SJSA1 (cell line): ENCODE data around the gene TGFB3. TPM values are rescaled to one million over a fixed set of nuclear protein-coding genes. Genes with fewer than 3 reads are reported as not detected.

Experiments used
- DNase-seq, 2 experiments: peaks; one replicate each; pipeline ENCODE4 v3.0.0-alpha.2; 2015 to 2020; ENCODE audit warnings: low spot score in 2 of 2, low read depth in 1 of 2
- H3K27ac ChIP-seq: fragments of 250-450 bp; sonication (Bioruptor Pico); 2 replicates; pipeline ENCODE4 v1.5.1; 2020; ENCODE audit warnings: mild to moderate bottlenecking, moderate library complexity
- H3K27me3 ChIP-seq: fragments of 250-450 bp; sonication (Bioruptor Pico); replicated peaks from 2 replicates; pipeline ENCODE4 v1.5.1; 2020; ENCODE audit warnings: mild to moderate bottlenecking, moderate library complexity
- H3K36me3 ChIP-seq: fragments of 250-450 bp; sonication (Bioruptor Pico); 2 replicates; pipeline ENCODE4 v1.5.1; 2020; ENCODE audit warnings: mild to moderate bottlenecking
- H3K4me1 ChIP-seq: fragments of 250-450 bp; sonication (Bioruptor Pico); replicated peaks from 2 replicates; pipeline ENCODE4 v1.6.1; 2021; ENCODE audit warnings: mild to moderate bottlenecking
- H3K4me3 ChIP-seq: fragments of 250-450 bp; sonication (Bioruptor Pico); 2 replicates; pipeline ENCODE4 v1.5.1; 2020; ENCODE audit warnings: mild to moderate bottlenecking
- H3K9me3 ChIP-seq: fragments of 250-450 bp; sonication (Bioruptor Pico); replicated peaks from 2 replicates; pipeline ENCODE4 v1.5.1; 2020; ENCODE audit warnings: mild to moderate bottlenecking
- total RNA-seq: library from RNA; depleted of rRNA; stranded (reverse); fragments of >200 nt; shearing (Covaris generic); gene quantifications from 2 replicates; pipeline ENCODE4 v1.2.3, GENCODE V29; 2014

The TGFB3 gene
- total RNA-seq, 1 experiment from 2014 or later = 0.32 TPM

DNA sequence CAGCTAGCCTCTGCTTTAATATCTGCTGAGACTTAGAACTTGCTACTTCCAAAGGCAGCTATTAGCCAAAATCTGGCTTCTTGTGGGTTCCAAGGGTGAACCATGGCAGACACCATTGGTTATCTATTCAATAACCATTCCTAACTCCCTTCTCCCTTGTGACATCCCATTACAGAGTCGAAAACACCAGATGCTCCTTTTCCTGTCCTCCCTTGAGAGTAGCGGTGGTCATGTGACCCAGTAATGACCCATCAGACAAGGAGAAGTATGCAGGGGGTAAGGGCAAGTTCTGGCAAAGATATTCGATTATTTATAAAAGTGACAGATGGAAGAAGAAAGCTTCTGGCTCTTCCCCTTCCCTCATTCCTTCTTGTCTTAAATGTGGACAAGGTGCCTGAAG lies 20.1 kb downstream of the TGFB3 start:
- no peaks in the 10 kb centered on the region for H3K4me1 ChIP-seq
- no peak overlapping the region for H3K4me3 ChIP-seq
- no peak for DNase-seq
- H3K27me3 ChIP-seq = no peaks in the 10 kb centered on the region
- no peaks in the 10 kb centered on the region for H3K9me3 ChIP-seq
- H3K36me3 ChIP-seq = no peaks in the 10 kb centered on the region
- H3K27ac ChIP-seq = no peak overlapping the region

GRCh38 chr14:75960231-75960630 lies 21.6 kb downstream of the TGFB3 start:
- DNase-seq = no peak
- no peaks in the 10 kb centered on the region for H3K4me1 ChIP-seq
- no peak overlapping the region for H3K27ac ChIP-seq
- H3K36me3 ChIP-seq = no peaks in the 10 kb centered on the region
- no peaks in the 10 kb centered on the region for H3K27me3 ChIP-seq
- no peak overlapping the region for H3K4me3 ChIP-seq
- no peaks in the 10 kb centered on the region for H3K9me3 ChIP-seq

- H3K4me3 ChIP-seq = no peak overlapping the region
- no peak overlapping the region for H3K27ac ChIP-seq
- no peaks in the 10 kb centered on the region for H3K36me3 ChIP-seq
- no peaks in the 10 kb centered on the region for H3K4me1 ChIP-seq
- H3K27me3 ChIP-seq = no peaks in the 10 kb centered on the region
- H3K9me3 ChIP-seq = no peaks in the 10 kb centered on the region
- no peak for DNase-seq
Measured at GRCh38 chr14:75959031-75959430, 22.8 kb downstream of the TGFB3 start.

DNA sequence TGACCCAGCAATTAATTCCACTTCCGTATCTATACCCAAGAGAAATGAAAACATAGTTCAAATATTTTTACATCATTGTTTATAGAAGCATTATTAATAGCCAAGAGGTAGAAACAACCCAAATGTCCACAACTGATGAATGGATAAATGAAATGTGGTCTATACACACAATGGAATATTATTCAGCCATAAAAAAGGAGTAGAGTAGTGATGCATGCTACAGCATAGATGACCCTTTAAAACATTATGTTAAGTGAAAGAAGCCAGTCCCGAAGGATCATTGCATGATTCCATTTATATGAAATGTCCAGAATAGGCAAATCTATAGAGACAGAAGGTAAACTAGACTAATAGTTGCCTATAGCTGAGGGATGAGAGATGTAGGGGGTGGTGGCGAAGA lies 29.3 kb downstream of the TGFB3 start:
- Histone ChIP-seq H3K4me3 (no peak overlapping the region), H3K27me3 (no peaks in the 10 kb centered on the region), H3K4me1 (no peaks in the 10 kb centered on the region), H3K36me3 (no peaks in the 10 kb centered on the region), H3K9me3 (no peaks in the 10 kb centered on the region), H3K27ac (no peak overlapping the region)
- no peak for DNase-seq

- no peak for DNase-seq
Measured at GRCh38 chr14:75946785-75947184, 35.0 kb downstream of the TGFB3 start.

GRCh38 chr14:75944607-75945241 lies 37.1 kb downstream of the TGFB3 start:
- no peaks in the 10 kb centered on the region for H3K27me3 ChIP-seq
- H3K4me3 ChIP-seq = no peak overlapping the region
- no peaks in the 10 kb centered on the region for H3K36me3 ChIP-seq
- no peak overlapping the region for H3K27ac ChIP-seq
- no peaks in the 10 kb centered on the region for H3K4me1 ChIP-seq
- no peaks in the 10 kb centered on the region for H3K9me3 ChIP-seq
- no peak for DNase-seq

More at GRCh38 chr14:75946785-75947184, 35.0 kb downstream of the TGFB3 start:
- Histone ChIP-seq H3K27me3 (no peaks in the 10 kb centered on the region), H3K36me3 (no peaks in the 10 kb centered on the region), H3K27ac (no peak overlapping the region), H3K4me1 (no peaks in the 10 kb centered on the region), H3K4me3 (no peak overlapping the region), H3K9me3 (no peaks in the 10 kb centered on the region)

DNA sequence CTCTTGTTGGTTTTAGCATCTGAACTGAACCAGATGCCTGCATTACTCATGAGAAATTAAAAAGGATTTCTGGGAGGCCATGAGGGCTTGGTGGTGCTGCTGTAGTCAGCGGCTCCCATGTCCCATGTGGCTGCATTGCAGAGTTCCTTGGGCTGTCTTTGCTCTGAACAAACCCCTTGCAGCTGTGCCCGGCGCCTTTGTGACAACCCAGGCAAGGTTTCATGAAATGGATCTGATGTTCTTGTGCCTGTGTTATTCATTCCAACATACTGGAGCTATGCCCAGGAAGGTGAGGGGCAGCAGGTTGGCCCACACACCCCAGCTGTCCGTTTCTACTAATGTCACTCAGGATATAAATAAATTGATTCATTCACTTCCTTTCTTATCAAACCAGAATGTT lies 40.8 kb downstream of the TGFB3 start:
- DNase-seq = no peak
- Histone ChIP-seq H3K9me3 (no peaks in the 10 kb centered on the region), H3K27me3 (no peaks in the 10 kb centered on the region), H3K27ac (no peak overlapping the region), H3K36me3 (no peaks in the 10 kb centered on the region), H3K4me3 (no peak overlapping the region), H3K4me1 (no peaks in the 10 kb centered on the region)

DNA sequence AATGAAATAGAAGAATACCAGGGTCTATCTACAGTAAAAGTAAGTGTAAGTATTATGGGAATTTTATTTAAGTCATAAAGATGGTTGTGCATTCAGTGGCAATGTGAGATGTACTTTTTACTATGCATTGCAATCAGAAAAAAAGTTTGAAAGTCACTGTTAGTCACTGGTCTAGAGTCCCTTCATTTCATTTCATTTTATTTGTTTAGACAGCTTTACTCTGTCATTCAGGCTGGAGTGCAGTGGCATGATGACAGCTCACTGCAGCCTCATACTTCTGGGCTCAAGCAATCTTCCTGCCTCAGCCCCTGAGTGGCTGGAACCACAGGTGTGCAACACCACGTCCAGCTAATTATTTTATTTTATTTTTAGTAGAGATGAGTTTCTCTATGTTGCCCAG lies 42.6 kb downstream of the TGFB3 start:
- Histone ChIP-seq H3K27ac (no peak overlapping the region), H3K9me3 (no peaks in the 10 kb centered on the region), H3K36me3 (no peaks in the 10 kb centered on the region), H3K27me3 (no peaks in the 10 kb centered on the region), H3K4me1 (no peaks in the 10 kb centered on the region), H3K4me3 (no peak overlapping the region)
- no peak for DNase-seq

- Histone ChIP-seq H3K9me3 (no peaks in the 10 kb centered on the region), H3K27me3 (no peaks in the 10 kb centered on the region), H3K36me3 (no peaks in the 10 kb centered on the region), H3K27ac (no peak overlapping the region), H3K4me1 (no peaks in the 10 kb centered on the region), H3K4me3 (no peak overlapping the region)
- no peak for DNase-seq
Measured at GRCh38 chr14:75934998-75935628, 46.7 kb downstream of the TGFB3 start.

DNA sequence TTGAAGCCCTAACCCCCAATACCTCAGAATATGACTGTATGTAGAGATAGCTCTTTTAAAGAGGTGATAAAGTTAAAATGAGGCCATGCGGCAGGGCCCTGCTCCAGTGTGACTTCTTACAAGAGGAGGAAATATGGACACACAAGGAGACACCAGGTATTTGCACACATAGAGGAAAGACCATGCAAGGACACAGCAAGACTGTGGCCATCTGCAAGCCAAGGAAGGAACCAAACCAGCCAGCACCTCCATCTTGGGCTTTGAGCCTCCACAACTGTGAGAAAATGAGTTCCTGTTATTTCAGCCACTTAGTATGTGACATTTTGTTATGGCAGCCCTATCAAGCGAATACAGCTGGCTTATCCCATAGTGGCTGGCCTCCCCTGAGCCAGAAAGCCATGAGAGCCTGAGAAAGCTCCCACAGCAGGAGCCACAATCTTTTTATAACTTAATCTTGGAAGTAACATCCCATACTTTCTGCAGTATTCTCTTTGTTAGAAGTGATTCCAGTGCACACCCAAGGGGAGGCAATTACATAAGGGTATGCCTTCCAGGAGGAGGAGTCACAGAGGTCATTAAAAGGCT lies 48.0 kb downstream of the TGFB3 start:
- no peak for DNase-seq
- H3K27me3 ChIP-seq = no peaks in the 10 kb centered on the region
- no peaks in the 10 kb centered on the region for H3K4me1 ChIP-seq
- H3K36me3 ChIP-seq = no peaks in the 10 kb centered on the region
- H3K9me3 ChIP-seq = no peaks in the 10 kb centered on the region
- no peak overlapping the region for H3K4me3 ChIP-seq
- H3K27ac ChIP-seq = no peak overlapping the region

DNA sequence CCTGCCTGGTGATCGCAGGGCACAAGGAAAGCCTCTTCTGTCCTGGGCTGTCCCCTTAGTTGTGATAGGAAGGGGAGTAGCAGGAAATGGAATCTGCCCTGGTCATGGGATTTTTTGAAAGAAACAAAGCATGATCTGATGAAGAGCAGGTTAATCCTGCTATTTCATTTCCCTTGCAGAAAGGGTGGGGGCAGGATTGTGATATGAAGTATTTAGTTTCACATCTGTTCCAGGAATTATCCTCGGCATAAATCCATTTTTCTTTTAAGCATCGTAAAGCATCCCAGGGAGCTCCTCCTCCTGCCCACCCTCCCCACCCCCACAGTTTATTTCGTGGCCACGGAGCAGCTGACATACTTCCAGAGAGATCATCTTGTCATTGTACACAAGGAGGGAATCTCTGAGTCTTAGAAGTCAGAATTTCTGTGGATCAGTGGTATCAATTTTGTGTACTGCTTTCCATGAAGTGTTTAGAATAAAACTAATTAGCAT lies 53.1 kb downstream of the TGFB3 start:
- Histone ChIP-seq H3K27ac (no peak overlapping the region), H3K36me3 (no peaks in the 10 kb centered on the region), H3K27me3 (no peaks in the 10 kb centered on the region), H3K4me3 (no peak overlapping the region), H3K9me3 (no peaks in the 10 kb centered on the region), H3K4me1 (no peaks in the 10 kb centered on the region)
- no peak for DNase-seq

DNA sequence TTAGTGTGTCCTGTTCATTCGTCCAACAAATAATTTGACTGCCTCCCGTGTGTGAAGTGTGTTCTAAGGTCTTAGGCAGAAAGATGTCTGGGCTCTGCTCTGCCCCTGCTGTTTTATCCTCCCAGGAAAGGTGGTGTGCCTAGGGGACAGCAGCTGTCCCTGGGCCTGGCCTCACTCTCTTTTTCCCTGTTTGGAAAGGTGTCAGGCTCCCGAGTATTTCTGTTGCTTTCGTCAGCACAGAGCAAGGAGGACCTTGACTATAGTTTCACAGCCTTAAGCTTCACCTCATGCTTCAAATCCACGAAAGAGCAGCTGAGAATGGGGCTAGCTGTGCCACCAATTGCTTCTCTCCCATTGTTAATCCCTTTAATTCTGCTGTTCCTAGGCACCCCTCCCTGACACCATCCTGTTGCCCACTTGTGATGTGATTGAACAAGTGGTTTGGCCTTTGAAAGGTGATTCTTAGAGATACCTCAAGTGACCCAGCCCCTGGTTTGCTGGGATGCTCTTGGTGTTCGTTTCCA lies 54.2 kb downstream of the TGFB3 start:
- DNase-seq = no peak
- no peaks in the 10 kb centered on the region for H3K4me1 ChIP-seq
- no peaks in the 10 kb centered on the region for H3K36me3 ChIP-seq
- H3K27me3 ChIP-seq = no peaks in the 10 kb centered on the region
- no peak overlapping the region for H3K27ac ChIP-seq
- no peaks in the 10 kb centered on the region for H3K9me3 ChIP-seq
- no peak overlapping the region for H3K4me3 ChIP-seq

GRCh38 chr14:75926431-75927115 lies 55.2 kb downstream of the TGFB3 start:
- Histone ChIP-seq H3K27ac (no peak overlapping the region), H3K4me3 (no peak overlapping the region), H3K4me1 (no peaks in the 10 kb centered on the region), H3K27me3 (no peaks in the 10 kb centered on the region), H3K9me3 (no peaks in the 10 kb centered on the region), H3K36me3 (no peaks in the 10 kb centered on the region)
- DNase-seq = no peak
